Activated T-cell treated with anti-CD3 and anti-CD28 coated beads for 4 hours (primary cell): Measurements from ENCODE around the gene DPP6.
"Not testable (repeated sequence)": the region's sequence is repeated elsewhere in the genome, so short reads cannot be mapped to it uniquely, and the experiment has no call there.

ENCODE experiments used
- DNase-seq: peaks from one replicate; pipeline ENCODE4 v3.0.0-alpha.2; 2020

DPP6 gene

DNA sequence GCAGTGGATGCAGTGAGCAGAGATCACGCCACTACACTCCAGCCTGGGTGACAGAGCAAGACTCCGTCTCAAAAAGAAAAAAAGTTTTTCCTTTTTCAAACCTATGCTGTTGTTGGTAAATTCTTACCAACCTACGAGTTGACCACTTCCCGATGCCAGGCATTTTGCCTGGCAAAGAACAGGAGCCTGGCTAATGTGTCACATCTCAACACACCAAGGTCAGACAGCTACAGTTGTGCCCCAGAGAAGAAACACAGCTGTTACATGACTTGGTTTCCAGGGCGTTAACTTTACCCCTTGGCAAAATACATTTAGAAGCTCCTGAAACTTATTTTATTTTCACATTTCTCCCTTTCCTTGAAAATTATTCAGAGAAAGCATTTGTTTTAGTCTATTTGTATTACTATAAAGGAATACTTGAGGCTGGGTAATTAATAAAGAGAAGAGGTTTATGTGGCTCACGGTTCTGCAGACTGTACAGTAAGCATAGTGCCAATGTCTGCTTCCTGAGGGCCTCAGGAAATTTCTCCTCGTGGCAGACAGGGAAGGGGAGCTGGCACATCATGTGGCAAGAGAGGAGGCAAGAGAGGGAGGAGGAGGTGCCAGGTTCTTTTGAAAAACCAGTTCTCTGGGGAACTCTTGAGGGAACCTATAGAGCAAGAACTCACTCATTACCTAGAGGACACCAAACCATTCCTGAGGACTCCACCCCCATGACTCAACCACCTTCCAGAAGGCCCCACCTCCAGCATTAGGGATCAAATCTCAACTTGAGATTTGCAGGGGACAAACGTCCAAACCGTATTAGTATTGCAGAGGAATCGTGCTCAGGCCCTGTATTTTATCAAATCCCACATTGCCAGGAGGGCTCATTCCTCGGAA lies 867.4 kb downstream of the DPP6 start:
- no peak for DNase-seq

DNA sequence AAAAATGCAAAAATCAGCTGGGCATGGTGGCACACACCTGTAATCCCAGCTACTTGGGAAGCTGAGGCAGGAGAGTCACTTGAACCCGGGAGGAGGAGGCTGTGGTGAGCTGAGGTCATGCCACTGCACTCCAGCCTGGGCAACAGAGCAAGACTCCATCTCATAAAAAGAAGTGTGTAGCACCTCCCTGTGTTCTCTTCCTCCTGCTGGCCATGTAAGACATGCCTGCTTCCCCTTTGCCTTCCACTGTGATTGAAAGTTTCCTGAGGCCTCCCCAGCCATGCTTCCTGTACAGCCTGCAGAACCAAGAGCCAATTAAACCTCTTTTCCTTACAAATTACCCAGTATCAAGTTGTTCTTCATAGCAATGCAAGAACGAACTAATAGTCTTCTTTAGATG lies 870.3 kb downstream of the DPP6 start:
- DNase-seq: not testable (repeated sequence)

DNA sequence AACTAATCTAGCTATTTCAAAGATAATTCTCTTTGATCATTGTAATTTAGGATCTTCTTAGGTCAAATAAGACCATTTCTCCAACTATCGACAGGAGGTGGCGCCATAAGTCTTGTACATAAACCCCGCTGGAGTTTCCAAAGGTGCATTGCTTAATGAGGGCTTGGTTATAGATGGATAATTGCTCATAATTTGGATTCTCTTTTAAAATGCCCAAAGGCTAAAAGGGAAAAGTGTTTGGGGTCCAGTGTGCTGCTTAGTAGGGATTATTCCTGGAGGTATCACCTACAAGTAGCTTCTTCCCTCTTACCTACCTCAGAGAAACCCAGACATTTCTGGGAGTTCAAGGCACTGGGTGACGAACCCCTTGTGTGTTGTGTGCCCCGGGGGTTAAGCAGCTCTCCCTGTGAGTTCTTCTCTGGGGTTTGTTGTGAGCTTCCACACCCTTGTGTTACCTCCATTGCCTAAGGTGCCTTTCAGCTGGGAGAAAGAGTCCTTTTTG lies 875.5 kb downstream of the DPP6 start:
- DNase-seq: peak; percentile 76

DNA sequence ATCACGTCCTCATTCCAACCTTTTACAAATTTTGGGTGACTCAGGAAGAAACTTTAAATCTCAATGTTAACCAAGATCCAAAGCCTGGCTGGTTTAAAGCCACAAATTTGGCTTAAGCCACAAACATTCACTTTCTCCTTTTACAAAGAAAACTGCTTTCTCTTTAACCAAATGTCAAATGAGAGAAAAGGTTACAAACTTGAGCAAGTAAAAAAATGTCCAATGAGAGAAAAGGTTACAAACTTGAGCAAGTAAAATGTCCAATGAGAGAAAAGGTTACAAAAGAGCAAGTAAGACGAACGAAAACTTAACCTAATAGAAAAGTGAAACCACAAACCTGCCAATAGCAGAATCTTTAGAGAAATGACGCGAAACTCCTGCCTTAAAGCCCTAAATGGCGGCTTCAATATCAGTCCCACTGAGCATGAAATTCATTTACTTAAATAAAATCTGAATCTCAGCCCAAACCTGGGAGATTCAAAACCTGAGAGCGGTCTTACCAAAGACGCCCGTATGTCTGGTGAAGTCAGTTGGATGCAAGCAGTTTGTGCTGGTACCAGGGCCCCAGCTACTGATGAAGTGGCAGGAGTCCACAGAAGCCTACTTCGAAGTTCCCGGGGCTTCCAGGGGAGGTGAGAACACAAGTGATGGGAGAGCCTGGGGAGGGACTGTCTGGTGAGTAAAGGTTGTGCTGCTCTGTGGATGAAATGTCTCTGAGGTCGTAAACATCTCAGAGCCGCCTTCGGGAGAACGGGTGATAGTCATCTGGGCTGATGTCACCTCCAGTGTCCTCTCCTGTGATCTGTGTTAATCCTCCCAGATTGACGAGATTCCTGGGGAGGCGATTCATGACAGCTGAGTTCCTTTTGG lies 876.2 kb downstream of the DPP6 start:
- DNase-seq: peak; percentile 25

DNA sequence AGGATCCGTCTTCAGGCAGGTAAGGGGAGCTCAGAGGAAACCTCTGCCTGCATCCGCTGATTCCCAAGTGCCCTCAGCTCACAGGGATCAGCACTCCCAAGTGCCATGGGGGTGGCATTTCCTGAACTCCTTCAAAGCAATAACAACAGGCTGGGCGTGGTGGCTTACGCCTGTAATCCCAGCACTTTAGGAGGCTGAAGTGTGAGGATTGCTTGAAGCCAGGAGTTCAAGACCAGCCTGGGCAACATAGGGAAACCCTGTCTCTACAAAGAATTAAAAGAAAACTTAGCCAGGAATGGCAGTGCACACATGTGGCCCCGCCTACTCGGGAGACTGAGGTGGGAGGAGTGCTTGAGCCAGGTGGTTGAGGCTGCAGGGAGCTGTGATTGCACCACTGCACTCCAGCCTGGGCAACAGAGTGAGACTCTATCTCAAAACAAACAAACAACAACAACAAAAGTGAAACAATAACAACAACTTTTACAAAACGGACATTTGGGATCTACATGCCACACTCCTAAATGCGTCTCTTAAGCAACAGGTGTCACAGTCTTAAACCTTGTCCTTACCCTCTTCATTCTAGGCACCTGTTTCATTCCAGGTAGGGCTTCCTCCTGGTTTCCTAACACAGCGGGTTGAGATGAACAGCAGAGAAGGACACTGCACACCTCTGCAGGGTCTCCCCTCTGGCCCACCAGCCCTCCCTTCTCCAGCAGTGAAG lies 877.0 kb downstream of the DPP6 start:
- DNase-seq: no peak

DNA sequence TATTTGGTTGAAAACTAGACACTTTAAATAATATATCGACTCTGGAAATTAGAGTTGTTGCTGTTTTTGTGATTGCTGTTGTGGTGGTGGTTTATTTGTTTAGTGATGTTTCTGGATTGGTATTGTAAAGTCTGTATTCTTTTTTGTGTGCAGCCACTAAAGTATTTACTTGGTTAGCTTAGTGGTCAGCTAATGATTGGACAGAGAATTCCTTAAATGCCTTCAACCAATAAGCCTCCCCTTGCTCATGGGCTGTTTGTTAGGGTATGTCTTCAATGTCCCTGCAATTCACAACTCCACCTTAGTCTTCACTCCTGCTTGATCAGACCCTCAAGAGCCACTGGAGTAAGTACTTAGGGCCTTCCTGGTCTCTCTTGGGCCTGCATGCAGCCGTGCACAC lies 879.7 kb downstream of the DPP6 start:
- DNase-seq: no peak

DNA sequence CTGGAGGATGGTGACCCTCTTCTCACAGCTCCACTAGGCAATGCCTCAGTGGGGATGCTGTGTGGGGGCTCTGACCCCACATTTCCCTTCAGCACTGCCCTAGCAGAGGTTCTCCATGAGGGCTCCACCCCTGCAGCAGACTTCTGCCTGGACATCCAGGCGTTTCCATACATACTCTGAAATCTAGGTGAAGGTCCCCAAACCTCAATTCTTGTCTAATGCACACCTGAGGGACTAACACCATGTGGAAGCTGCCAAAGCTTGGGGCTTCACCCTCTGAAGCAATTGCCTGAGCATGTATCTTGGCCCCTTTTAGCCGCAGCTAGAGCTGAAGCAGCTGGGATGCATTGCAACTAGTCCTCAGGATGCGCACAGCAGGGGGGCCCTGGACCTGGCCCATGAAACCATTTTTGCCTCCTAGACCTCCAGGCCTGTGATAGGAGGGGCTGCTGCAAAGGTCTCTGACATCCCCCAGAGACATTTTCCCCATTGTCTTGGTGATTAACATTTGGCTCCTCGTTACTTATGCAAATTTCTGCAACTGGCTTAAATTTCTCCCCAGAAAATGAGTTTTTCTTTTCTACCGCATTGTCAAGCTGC lies 882.3 kb downstream of the DPP6 start:
- not testable (repeated sequence) for DNase-seq

DNA sequence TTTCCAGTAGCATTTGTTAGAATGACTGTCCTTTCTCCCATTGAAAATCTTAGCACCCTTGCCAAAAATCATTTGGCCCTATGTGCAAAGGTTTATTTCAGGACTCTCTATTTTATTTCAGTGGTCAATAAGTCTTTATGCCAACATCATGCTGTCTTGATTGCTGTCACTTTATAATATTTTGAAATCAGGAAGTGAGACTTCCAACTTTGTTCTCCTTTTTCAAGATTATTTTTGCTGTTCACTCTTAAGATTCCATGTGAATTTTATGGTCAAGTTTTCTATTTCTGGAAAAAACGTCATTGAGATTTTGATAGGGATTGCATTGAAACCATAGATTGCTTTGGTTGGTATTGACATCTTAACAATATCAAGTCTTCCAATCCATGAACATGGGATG lies 885.6 kb downstream of the DPP6 start:
- DNase-seq: no peak

DNA sequence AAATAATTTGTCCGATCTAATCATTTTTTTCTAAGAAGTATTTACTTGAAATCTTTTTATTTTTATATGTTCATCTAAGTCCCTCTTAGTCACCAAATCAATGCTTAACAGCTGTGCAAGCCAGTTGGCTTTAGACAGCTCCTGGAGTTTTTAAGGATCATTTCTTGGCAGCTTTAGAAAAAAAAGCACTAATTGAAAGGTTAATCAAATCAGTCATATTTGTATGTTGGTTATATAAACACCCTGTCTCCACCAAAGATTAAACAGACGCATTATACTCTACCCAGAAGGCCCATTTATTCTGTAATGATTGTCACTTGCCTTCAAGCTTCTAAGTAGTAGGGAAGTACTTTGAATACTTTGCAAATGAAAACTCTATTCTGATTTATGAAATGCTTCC lies 890.5 kb downstream of the DPP6 start:
- DNase-seq: no peak
